ENCODE results near the gene SNRPD2.
"Not testable (repeated sequence)": the region's sequence is repeated elsewhere in the genome, so short reads cannot be mapped to it uniquely, and the experiment has no call there.

DNA sequence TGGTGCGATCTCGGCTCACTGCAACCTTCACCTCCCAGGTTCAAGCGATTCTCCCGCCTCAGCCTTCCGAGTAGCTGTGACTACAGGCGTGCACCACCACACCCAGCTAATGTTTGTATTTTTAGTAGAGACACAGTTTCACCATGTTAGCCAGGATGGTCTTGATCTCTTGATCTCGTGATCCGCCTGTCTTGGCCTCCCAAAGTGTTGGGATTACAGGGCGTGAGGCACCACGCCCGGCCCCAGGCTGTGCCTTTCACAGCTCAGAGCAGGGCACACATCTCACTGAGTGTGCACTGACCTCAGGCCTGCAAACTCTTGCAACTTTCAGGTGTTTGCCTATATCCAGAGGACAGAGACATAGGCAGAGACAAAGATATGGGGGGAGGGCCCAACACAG lies 6.7 kb downstream of the SNRPD2 start:
- TF ChIP-seq ZNF274 (IDR thresholded peaks at IDR 0.05; ENCODE audit: borderline replicate concordance, extremely low read depth, low read length); RAD21 (IDR thresholded peaks at IDR 0.05 in 1 of 2, conservative IDR thresholded peaks at IDR 0.05 in 1 of 2; ENCODE audit: low read depth in 2 of 2, low read length in 2 of 2); SP2 (IDR thresholded peaks at IDR 0.05; ENCODE audit: low read length); CTCF (IDR thresholded peaks at IDR 0.05; ENCODE audit: control extremely low read depth in 1 of 3, insufficient read depth in 1 of 3, low read depth in 1 of 3, low read length in 3 of 3); SRF (IDR thresholded peaks at IDR 0.05; ENCODE audit: low read depth, low read length): not testable (repeated sequence)

All from H1 (cell line).